ENCODE data around the gene MYBPC2.

The MYBPC2 gene

GRCh38 chr19:50501568-50502475 is 69.1 kb downstream of the MYBPC2 start:
- no peak for DNase-seq

- no peak for DNase-seq
Measured at GRCh38 chr19:50505856-50506611, 73.3 kb downstream of the MYBPC2 start.

GRCh38 chr19:50506700-50507099 is 74.0 kb downstream of the MYBPC2 start:
- DNase-seq, result no peak

GRCh38 chr19:50507376-50507775 is 74.7 kb downstream of the MYBPC2 start:
- DNase-seq, result no peak

- DNase-seq, result no peak
Measured at GRCh38 chr19:50508843-50509190, 76.1 kb downstream of the MYBPC2 start.

- no peak for DNase-seq
Measured at GRCh38 chr19:50509366-50509765, 76.7 kb downstream of the MYBPC2 start.

GRCh38 chr19:50510121-50510670 is 77.5 kb downstream of the MYBPC2 start:
- no peak for DNase-seq

GRCh38 chr19:50510700-50511068 is 78.0 kb downstream of the MYBPC2 start:
- DNase-seq, result no peak

GRCh38 chr19:50511069-50511822 is 78.6 kb downstream of the MYBPC2 start, which contains the start of gene JOSD2:
TSS of gene JOSD2 (minus strand) at chr19:50511191. CDS start at chr19:50510431, 760 bp downstream.
- DNase-seq, result peak; percentile 97

GRCh38 chr19:50512112-50512998 is 79.7 kb downstream of the MYBPC2 start:
- DNase-seq, result no peak

GRCh38 chr19:50512999-50513745 is 80.5 kb downstream of the MYBPC2 start:
- no peak for DNase-seq

GRCh38 chr19:50513746-50514345 is 81.2 kb downstream of the MYBPC2 start, which contains the start of gene ASPDH:
TSS of gene ASPDH (minus strand) at chr19:50513913. CDS start at chr19:50513823, 90 bp downstream.
- no peak for DNase-seq

- DNase-seq, result no peak
Measured at GRCh38 chr19:50514346-50515167, 81.9 kb downstream of the MYBPC2 start.

- DNase-seq, result no peak
Measured at GRCh38 chr19:50515168-50515561, 82.5 kb downstream of the MYBPC2 start.
